ENCODE data around the gene S100A4.

Gene S100A4

GRCh38 chr1:153546796-153547559 is 1.4 kb upstream of the S100A4 start:
- DNase-seq, result no peak

GRCh38 chr1:153546371-153546770 is 765 bp upstream of the S100A4 start:
- DNase-seq, result no peak

GRCh38 chr1:153544453-153545066 is 1.0 kb downstream of the S100A4 start:
- DNase-seq, result no peak

GRCh38 chr1:153543736-153544135 is 1.9 kb downstream of the S100A4 start:
- DNase-seq, result no peak

- no peak for DNase-seq
Observed at GRCh38 chr1:153542956-153543711, 2.5 kb downstream of the S100A4 start.

- DNase-seq, result no peak
Observed at GRCh38 chr1:153541641-153542590, 3.7 kb downstream of the S100A4 start.

GRCh38 chr1:153540394-153541361 is 4.9 kb downstream of the S100A4 start, which contains the start of gene S100A5:
TSS of gene S100A5 (minus strand) at chr1:153540934. CDS start at chr1:153540191, 743 bp downstream.
- peak; percentile 71 for DNase-seq

GRCh38 chr1:153539395-153540093 is 6.1 kb downstream of the S100A4 start:
- DNase-seq, result no peak

- DNase-seq, result no peak
Observed at GRCh38 chr1:153538315-153538821, 7.2 kb downstream of the S100A4 start.

GRCh38 chr1:153537376-153537730 is 8.3 kb downstream of the S100A4 start:
- DNase-seq, result no peak

- no peak for DNase-seq
Observed at GRCh38 chr1:153536671-153537375, 8.8 kb downstream of the S100A4 start.

- peak; percentile 90 for DNase-seq
Observed at GRCh38 chr1:153536012-153536670, 9.5 kb downstream of the S100A4 start.

- peak; percentile 57 for DNase-seq
Observed at GRCh38 chr1:153535242-153536011, 10.2 kb downstream of the S100A4 start, which contains the start of gene S100A6. TSS of gene S100A6 (minus strand) at chr1:153535991. CDS start at chr1:153535339, 652 bp downstream.

- DNase-seq, result no peak
Observed at GRCh38 chr1:153534925-153535241, 10.7 kb downstream of the S100A4 start.

GRCh38 chr1:153534226-153534924 is 11.2 kb downstream of the S100A4 start:
- DNase-seq, result no peak

GRCh38 chr1:153533689-153534201 is 11.9 kb downstream of the S100A4 start:
- DNase-seq, result peak; percentile 29

GRCh38 chr1:153532769-153533599 is 12.6 kb downstream of the S100A4 start:
- peak; percentile 82 for DNase-seq
